ENCODE measurements around the gene RXFP3.

Gene RXFP3

GRCh38 chr5:33984671-33985124 lies 48.5 kb downstream of the RXFP3 start, which contains the start of gene SLC45A2:
Gene SLC45A2, minus strand, starts transcription at chr5:33984693. Its CDS starts 110 bp downstream, at chr5:33984583.
- no peaks in the 10 kb centered on the region for H3K4me1 ChIP-seq (ENCODE audit: insufficient read depth, poor library complexity, severe bottlenecking)
- no peak within 1 kb of the TSS for H3K4me3 ChIP-seq (ENCODE audit: severe bottlenecking)
- no peak for DNase-seq (ENCODE audit: low spot score)
- peaks cover 6% of the 10 kb centered on the region; the same call in 1 of the 2 replicates for H3K36me3 ChIP-seq (ENCODE audit: low read depth)
- H3K27ac ChIP-seq (ENCODE audit: poor library complexity, severe bottlenecking), result no peak within 1 kb of the TSS
- no peaks in the 10 kb centered on the region for H3K27me3 ChIP-seq (ENCODE audit: insufficient read depth, poor library complexity, severe bottlenecking)
- no peaks in the 10 kb centered on the region for H3K9me3 ChIP-seq (ENCODE audit: severe bottlenecking)
- TF ChIP-seq CTCF (IDR thresholded peaks at IDR 0.05; ENCODE audit: poor library complexity, severe bottlenecking), result no peak
- ATAC-seq (ENCODE audit: low read depth), result no peak

GRCh38 chr5:33985447-33985846 lies 49.3 kb downstream of the RXFP3 start:
- Histone ChIP-seq H3K4me3 (ENCODE audit: severe bottlenecking) (no peak overlapping the region), H3K27ac (ENCODE audit: poor library complexity, severe bottlenecking) (no peak overlapping the region), H3K9me3 (ENCODE audit: severe bottlenecking) (no peaks in the 10 kb centered on the region), H3K36me3 (ENCODE audit: low read depth) (peaks cover 6% of the 10 kb centered on the region; the same call in 1 of the 2 replicates), H3K4me1 (ENCODE audit: insufficient read depth, poor library complexity, severe bottlenecking) (no peaks in the 10 kb centered on the region), H3K27me3 (ENCODE audit: insufficient read depth, poor library complexity, severe bottlenecking) (no peaks in the 10 kb centered on the region)
- no peak for TF ChIP-seq CTCF (IDR thresholded peaks at IDR 0.05; ENCODE audit: poor library complexity, severe bottlenecking)
- DNase-seq (ENCODE audit: low spot score) (no peak), ATAC-seq (ENCODE audit: low read depth) (no peak)
